H7 (cell line): ENCODE results near the gene PANX3. TPM values are rescaled to one million over a fixed set of nuclear protein-coding genes. Genes with fewer than 3 reads are reported as not detected.

Experiments
- DNase-seq: peaks from one replicate; pipeline ENCODE4 v3.0.0; 2012
- H3K27me3 ChIP-seq: 2 replicates; pipeline ENCODE4 v1.6.0; 2011; ENCODE audit warnings: mild to moderate bottlenecking, low read length; ENCODE audit not compliant: control insufficient read depth, insufficient read depth
- H3K36me3 ChIP-seq: replicated peaks from 2 replicates; pipeline ENCODE4 v1.5.1; 2011; ENCODE audit warnings: low read length; ENCODE audit not compliant: control insufficient read depth, insufficient read depth
- H3K4me3 ChIP-seq: 2 replicates; pipeline ENCODE4 v1.5.1; 2011; ENCODE audit warnings: low read depth, mild to moderate bottlenecking, control low read depth, low read length, moderate library complexity; ENCODE audit not compliant: insufficient read depth
- total RNA-seq: library from RNA; depleted of rRNA; stranded (reverse); fragments of >200 nt; shearing (Covaris generic); gene quantifications from 2 replicates; pipeline ENCODE4 v1.2.3, GENCODE V29; 2014; rRNA removed

Gene PANX3, protein sequence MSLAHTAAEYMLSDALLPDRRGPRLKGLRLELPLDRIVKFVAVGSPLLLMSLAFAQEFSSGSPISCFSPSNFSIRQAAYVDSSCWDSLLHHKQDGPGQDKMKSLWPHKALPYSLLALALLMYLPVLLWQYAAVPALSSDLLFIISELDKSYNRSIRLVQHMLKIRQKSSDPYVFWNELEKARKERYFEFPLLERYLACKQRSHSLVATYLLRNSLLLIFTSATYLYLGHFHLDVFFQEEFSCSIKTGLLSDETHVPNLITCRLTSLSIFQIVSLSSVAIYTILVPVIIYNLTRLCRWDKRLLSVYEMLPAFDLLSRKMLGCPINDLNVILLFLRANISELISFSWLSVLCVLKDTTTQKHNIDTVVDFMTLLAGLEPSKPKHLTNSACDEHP
- not detected in 2 replicates for total RNA-seq

GRCh38 chr11:124611064-124611463 lies at the start of gene PANX3:
PANX3 (plus strand) TSS chr11:124611428; CDS start chr11:124611557, 129 bp downstream.
- H3K36me3 ChIP-seq: no peaks in the 10 kb centered on the region
- no peaks in the 10 kb centered on the region for H3K27me3 ChIP-seq
- no peak within 1 kb of the TSS for H3K4me3 ChIP-seq
- DNase-seq: no peak

GRCh38 chr11:124569697-124570096 lies 41.5 kb upstream of the PANX3 start, which contains the start of gene OR8A1:
OR8A1 (plus strand) TSS chr11:124569997; CDS start chr11:124570120, 123 bp downstream.
- DNase-seq: no peak
- Histone ChIP-seq H3K27me3 (no peaks in the 10 kb centered on the region), H3K36me3 (no peaks in the 10 kb centered on the region), H3K4me3 (no peak within 1 kb of the TSS)

DNA sequence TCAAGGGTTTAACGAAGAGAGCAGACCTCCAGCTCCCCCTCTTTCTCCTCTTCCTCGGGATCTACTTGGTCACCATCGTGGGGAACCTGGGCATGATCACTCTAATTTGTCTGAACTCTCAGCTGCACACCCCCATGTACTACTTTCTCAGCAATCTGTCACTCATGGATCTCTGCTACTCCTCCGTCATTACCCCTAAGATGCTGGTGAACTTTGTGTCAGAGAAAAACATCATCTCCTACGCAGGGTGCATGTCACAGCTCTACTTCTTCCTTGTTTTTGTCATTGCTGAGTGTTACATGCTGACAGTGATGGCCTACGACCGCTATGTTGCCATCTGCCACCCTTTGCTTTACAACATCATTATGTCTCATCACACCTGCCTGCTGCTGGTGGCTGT lies 41.1 kb upstream of the PANX3 start:
- Histone ChIP-seq H3K27me3 (no peaks in the 10 kb centered on the region), H3K4me3 (no peak overlapping the region), H3K36me3 (no peaks in the 10 kb centered on the region)
- no peak for DNase-seq

- no peak for DNase-seq
- H3K4me3 ChIP-seq: no peak overlapping the region
- no peaks in the 10 kb centered on the region for H3K36me3 ChIP-seq
- H3K27me3 ChIP-seq: no peaks in the 10 kb centered on the region
These were observed 33.4 kb upstream of the PANX3 start for GRCh38 chr11:124577716-124578427.

- no peak for DNase-seq
- Histone ChIP-seq H3K36me3 (no peaks in the 10 kb centered on the region), H3K4me3 (no peak overlapping the region), H3K27me3 (no peaks in the 10 kb centered on the region)
These were observed 32.5 kb upstream of the PANX3 start for GRCh38 chr11:124578761-124579160.

- no peaks in the 10 kb centered on the region for H3K36me3 ChIP-seq
- no peak for DNase-seq
- H3K4me3 ChIP-seq: no peak overlapping the region
- H3K27me3 ChIP-seq: no peaks in the 10 kb centered on the region
These were observed 29.4 kb upstream of the PANX3 start for GRCh38 chr11:124581817-124582216.

- no peaks in the 10 kb centered on the region for H3K27me3 ChIP-seq
- no peak overlapping the region for H3K4me3 ChIP-seq
- DNase-seq: no peak
- no peaks in the 10 kb centered on the region for H3K36me3 ChIP-seq
These were observed 28.7 kb upstream of the PANX3 start for GRCh38 chr11:124582565-124582964.

GRCh38 chr11:124583781-124584180 lies 27.4 kb upstream of the PANX3 start:
- Histone ChIP-seq H3K27me3 (no peaks in the 10 kb centered on the region), H3K4me3 (no peak overlapping the region), H3K36me3 (no peaks in the 10 kb centered on the region)
- no peak for DNase-seq

DNA sequence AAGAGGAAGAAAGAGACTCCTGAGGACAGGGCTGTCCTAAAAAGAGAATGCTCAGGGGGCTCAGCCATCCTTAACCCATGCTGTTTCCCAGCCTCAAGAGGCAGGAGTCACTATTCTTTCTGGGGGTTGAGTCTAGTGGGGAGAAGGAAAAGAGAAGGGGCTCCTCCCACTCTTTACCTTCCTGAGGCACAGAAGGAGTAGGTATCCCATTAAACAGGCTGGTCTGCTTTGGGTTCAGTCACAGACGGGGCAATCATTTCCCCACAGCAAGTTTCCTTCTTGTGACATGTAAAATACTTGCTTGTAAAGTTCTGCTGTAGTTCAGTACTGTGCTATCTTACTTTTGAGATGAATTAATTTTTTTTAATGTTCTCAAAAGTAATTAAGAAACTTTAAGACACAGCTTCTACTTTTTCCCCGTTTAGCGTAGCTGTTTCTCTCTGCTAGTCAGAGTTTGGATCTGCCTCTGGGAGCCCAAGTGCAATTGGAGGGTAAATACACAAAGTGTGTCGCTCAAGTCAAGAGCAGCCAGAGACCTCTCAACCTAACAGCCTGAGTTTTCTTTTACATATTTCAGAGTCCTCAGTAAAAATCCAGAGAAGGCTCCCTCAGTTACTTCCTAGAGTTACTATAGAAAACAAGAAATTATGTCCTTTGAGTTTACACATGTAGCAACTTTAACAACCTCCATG lies 26.4 kb upstream of the PANX3 start:
- Histone ChIP-seq H3K4me3 (no peak overlapping the region), H3K27me3 (no peaks in the 10 kb centered on the region), H3K36me3 (no peaks in the 10 kb centered on the region)
- no peak for DNase-seq

- Histone ChIP-seq H3K36me3 (no peaks in the 10 kb centered on the region), H3K27me3 (no peaks in the 10 kb centered on the region), H3K4me3 (no peak overlapping the region)
- peak; percentile 26 for DNase-seq
These were observed 24.9 kb upstream of the PANX3 start for GRCh38 chr11:124586238-124586860.

DNA sequence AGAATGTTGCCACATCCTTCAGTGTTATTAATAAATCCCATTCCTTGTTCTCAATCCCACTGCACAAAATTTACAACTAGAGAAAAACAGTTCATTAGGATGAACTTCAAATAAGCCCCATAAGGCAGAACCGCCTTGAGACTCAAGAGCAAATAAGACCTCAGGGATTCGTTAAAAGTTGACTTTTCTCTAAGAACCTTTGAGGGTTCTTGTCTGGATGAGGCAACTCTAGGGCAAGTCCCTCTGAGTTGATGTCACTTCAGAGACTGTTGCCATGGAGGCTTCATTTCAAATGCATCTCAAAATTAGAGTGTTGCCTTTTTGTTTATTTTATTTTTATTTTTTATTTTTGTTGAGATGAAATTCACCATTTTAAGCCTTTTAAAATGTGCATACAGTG lies 19.8 kb upstream of the PANX3 start:
- H3K36me3 ChIP-seq: no peaks in the 10 kb centered on the region
- no peaks in the 10 kb centered on the region for H3K27me3 ChIP-seq
- DNase-seq: no peak
- H3K4me3 ChIP-seq: no peak overlapping the region

GRCh38 chr11:124592627-124593026 lies 18.6 kb upstream of the PANX3 start:
- Histone ChIP-seq H3K4me3 (no peak overlapping the region), H3K27me3 (no peaks in the 10 kb centered on the region), H3K36me3 (no peaks in the 10 kb centered on the region)
- DNase-seq: no peak

DNA sequence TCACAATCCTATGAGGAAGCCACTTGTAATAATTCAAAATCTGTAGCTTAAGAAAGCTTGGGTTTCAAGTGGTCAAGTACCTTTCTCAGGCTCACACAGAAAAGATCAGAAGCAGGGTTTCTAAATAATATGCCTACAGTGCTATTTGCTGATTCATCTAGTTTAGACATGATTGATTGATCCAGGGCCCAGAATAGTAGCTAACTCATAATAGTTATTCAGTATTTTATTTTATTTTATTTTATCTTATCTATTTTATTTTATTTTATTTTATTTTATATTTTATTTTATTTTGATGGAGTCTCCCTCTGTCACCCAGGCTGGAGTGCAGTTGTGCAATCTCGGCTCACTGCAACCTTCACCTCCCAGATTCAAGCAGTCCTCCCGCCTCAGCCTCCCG lies 15.9 kb upstream of the PANX3 start:
- no peaks in the 10 kb centered on the region for H3K27me3 ChIP-seq
- H3K36me3 ChIP-seq: no peaks in the 10 kb centered on the region
- no peak for DNase-seq
- no peak overlapping the region for H3K4me3 ChIP-seq

DNA sequence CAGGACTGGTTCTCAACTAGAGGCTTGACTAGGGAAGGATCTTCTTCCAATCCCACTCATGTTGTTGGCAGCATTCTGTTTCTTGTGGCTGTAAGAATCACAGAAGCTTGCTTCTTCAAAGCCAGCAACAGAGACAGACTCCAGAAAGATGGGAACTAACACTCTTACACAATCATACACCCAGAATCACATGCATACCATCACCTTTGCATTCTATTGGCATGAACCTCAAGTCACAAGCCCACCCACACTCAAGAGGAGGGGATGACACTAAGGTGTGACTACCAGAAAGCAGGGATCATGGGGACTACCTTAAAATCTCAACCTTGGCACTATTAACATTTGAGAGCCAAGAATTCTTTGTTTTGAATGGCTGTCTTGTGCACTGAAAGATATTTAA lies 13.6 kb upstream of the PANX3 start:
- DNase-seq: no peak
- Histone ChIP-seq H3K27me3 (no peaks in the 10 kb centered on the region), H3K36me3 (no peaks in the 10 kb centered on the region), H3K4me3 (no peak overlapping the region)
